Left hindlimb (tissue), 1 donor: ENCODE measurements around the gene DNAI1.
"Not testable (repeated sequence)": the region's sequence is repeated elsewhere in the genome, so short reads cannot be mapped to it uniquely, and the experiment has no call there.

ENCODE experiments used
- DNase-seq: peaks from one replicate; pipeline ENCODE4 v3.0.0-alpha.2; 2018

Gene DNAI1

DNA sequence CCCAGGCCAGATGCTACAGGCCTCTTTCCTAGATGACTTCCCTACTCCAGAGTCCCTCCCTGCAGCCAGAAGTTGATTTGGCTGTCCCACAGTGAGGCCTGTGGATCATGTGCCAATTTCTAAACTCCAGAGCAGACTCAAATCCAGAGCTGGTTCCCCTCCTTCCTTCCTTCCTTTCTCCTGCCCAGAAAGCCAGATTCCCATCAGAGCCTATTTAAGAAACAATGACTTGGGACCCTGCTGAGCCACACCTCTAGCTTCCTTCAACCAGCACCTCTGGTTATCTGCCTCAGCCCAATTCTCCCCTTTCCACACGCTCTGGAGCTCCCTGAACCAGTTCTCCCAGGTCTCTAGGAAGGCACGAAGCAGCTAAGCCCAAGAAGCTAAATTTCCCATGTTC is 7.5 kb upstream of the DNAI1 start:
- DNase-seq = no peak

DNA sequence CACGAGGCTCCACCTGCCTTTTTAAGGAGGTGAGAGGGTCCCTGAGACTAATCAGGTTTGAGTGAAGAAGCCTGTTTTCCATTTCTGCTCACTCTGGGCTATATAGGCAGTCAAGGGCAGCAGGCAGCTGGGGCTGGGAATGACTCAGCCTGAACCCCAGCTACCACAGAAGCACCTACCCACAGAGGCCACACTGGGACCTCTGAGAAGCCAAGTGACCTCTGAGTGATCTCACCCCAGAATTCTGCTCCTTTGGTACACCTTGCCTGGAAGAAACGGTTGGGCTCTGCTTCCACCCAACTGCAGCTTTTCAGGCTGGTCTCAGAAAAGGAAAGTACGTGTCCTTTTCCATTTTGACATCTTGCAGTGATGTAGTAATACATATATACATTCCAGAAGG is 7.1 kb upstream of the DNAI1 start:
- DNase-seq = no peak

DNA sequence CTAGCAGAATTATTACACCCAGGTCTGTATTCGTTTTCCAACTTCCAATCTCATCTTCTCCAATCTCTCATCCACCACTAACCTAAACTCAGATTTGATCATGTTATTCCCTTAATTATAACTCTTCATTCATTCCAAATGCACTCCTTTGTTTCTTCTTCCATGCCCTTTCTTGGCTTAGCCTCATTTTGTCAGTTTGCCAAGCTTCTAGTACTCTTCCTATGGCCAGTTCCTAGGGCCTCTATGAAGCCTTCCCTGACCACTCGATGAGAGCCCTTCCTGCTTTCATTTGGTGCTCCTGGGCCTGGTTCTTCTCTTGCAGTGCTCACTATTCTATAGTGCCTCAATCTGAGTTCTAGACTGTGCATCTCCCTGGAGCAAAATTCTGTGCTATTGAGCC is 6.0 kb upstream of the DNAI1 start:
- no peak for DNase-seq

DNA sequence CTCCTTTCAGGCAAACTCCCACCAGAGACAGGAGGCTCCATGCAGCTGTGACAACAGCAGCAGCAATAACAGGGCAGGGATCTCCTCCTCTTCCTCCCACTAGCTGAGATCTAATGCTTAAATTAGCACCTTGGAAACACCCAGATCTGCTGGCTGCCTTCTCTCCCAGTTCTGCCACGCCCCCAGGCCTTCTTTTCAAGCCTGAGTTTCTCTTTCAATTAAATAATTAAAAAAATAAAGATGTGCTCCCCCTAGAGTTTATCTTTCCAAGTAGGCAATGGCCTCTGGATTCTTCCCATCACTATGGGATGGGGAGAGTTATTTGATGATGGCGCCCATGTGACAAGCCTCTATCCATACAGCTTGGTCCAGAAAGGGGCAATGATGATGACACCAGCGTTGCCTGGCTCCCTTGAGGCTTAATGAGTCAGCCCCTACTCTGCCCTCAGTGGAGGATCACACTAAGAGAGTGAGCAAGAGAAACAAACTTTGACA is 4.0 kb upstream of the DNAI1 start:
- no peak for DNase-seq

DNA sequence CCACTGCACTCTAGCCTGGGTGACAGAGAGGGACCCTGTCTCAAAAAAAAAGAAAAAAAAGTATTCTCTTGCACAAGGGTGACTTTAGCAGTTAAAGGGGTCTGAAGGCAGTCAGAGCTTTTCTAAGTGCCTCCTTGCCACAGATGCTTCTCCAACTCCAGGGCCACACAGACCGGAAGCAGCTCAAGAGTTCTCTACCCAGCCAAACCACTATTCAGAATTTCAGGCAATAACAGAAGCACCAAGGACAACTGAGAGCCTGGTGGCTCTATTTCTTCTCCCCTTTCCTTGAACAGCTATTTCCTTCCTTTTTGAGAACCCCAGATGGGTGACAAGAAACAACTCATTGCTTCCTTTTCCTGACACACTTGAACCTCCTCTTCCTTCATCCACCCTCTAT is 2.5 kb upstream of the DNAI1 start:
- DNase-seq = no peak

DNA sequence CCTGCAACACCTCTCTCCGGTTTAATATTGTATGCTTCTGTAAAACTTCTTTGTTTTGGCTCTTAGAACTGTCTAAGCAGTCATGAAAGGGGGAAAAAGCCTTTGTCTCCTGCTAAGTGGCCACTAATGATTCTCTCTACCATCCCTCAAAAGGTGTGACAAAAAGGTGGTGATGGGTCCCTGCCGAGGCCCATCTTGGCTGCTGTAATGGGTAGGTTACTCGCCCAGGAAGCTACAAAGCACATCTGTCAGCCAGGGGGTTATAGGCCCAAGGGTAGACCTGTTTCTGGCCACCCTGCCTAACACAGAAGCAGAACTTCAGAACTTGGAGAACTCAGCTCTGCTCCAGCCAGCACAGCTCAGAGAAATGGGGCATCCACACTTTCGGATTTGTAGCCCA is 1.9 kb upstream of the DNAI1 start:
- no peak for DNase-seq

DNA sequence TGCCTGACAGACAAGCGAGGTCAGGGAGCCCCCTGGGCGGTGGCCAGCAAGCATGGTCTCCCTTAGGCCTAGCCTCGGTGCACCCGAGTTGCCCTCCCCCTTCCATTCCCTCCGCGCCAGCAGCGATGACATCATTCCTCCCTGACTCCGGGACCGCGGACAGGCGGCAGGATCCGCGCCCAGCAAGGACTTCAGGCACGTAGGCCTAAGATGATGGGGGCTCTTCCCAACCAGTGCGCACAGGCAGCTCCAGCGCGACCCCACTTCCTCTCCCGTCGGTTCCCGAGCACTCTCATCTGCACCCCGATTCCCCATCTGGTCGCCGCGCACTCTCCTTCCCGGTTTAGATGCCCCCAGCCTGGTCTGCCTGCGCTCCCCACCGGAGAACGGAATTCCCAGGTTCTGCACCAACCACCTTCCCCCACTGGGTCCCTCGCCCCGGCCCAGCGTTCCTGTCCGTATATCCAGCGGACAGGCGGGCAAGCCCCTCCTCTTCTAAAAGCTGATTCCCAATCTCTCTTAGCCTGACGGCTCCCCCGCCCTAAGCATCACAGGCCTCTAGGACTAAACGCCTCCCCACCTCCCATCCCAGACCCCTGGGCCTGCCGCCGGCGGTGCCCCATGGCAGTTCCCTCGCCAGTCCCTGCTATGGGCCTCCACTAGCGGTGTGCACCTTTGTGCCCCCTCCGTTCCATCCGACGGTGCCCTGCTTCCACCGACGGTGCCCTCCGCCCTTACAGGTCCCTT is 1.2 kb upstream of the DNAI1 start:
- DNase-seq = peak; percentile 61

DNA sequence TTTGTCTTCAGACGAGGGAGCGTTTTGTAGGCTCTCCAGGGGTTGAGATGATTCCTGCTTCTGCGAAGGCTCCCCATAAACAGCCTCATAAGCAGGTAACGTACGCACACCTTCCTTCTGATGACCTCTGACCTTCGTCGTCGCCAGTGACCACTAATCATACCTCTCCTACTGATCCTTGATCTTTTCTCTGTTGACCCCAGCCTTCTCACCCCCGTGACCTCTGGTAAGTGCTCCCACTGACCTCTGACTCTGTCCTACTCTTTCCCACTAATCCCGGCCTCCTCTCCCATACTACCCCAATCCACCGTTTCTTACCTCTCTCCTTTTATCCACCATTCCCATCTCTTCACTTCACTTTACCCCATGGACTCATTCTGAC is 345 bp downstream of the DNAI1 start:
- no peak for DNase-seq

DNA sequence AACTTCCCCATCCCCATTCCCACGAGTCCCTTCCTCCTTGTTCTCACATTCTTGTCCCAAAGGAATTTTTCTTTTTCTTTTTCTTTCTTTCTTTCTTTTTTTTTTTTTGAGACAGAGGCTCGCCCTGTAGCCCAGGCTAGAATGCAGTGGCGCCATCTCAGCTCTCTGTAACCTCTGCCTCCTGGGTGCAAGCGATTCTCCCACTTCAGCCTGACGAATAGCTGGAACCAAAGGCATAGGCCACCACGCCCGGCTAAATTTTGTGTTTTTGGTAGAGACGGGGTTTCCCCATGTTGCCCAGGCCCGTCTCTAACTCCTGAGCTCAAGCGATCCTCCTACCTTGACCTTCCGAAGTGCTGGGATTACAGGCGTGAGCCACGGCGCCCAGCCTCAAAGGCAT is 751 bp downstream of the DNAI1 start:
- DNase-seq = no peak

DNA sequence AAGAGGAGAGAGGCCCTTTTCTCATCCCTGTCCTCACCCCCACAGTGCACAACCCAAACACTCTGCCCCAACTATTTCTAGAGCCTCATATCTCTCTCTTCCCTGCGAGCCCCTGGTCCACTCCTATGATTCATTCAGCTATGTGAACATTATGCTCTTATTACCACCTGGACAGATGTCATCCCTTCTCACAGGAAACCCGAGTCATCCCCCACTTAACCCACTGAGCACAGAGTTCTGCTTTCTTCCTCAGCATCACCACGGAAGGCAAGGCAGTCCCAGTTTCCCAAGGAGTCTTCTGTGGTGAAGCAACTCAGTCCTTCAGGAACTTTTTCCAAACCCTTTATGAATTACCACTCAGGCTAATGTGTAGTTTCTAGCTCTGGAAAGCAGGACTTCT is 1.3 kb downstream of the DNAI1 start:
- no peak for DNase-seq

DNA sequence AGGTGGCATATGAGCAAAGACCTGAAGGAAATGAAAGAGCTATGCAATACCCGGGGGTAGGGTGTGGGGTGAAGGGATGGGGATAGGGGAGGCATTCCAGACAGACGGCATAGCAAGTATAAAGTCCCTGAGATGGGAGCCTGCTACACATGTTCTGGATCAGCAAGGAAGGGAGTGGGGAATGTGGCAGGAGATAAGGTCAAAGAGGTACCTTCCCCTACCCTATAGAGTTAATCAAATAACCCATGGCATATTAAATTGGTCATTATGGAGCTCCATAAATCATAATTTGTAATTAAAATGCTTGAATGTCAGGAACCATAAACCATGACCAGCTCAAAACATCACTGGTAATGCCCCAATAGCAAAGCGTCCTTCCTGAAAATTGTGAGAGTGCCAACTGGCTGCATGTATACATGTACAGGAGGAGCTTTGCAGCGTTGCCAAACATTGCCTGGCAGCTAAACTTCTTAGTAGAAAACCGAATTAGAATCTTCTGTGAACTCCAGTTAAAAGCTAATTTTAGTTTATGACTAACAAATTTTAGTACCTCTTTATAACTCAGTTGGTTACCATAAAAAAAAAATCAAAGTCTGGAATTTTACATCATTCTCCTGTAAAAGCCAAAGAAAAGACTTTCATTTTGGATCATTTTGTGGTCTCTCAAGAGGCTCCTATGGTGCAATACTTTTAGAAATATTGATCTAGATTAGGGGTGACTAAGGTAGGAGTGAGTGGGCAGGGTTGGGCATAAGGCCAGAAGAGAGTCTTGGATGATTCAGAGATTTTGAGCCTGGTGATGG is 4.7 kb downstream of the DNAI1 start:
- no peak for DNase-seq

DNA sequence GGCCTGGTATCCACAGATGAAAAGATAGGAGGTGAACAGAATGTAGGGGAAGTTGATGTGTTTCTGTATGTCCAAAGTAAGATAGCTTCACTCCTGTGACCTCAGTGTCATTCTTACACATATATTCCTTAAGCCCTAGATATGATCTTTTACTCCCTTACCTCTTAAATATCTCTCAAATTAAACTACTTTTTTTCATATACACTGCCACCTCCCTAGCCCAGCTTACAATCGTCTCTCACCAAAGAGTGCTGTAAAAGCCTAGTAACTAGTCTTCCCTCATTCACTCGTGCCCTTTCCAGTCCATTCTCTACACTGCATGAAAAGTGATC is 5.3 kb downstream of the DNAI1 start:
- no peak for DNase-seq

DNA sequence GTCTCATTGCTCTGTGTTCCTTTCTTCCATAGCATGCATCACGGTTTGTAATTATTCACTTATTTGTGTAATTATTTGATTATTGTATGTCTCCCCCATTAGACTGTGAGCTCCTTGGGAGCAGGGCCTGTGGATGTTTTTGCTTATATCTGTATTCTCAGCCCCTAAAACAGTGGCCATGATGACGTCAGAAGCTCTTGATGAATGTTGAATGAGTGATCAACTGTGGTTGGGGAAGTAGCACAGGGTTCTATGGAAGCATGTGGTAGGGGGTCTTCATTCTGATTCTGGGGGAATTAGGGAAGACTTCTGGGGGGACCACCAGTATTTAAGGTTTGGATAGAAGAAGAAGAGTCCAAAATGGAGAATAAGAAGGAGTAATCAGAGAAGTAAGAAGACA is 6.0 kb downstream of the DNAI1 start:
- DNase-seq = no peak

DNA sequence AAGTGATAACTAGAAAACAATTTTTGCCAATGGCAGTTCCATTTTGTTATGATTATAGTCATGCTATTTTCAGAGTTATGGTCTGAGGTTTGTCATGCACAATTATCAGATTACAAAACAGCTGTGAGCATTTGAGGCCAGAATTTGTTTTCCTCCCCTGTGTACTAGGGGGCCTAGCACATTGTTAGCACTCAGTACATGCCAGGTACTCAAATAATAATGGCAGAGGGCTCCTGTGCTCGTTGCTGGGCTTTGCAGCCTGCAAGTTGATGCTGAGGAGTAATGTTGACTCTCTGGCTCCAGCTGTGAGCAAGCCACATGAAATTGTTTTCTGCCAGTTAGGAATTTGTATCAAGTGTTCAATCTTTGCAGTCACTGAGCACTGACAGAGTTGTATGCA is 6.9 kb downstream of the DNAI1 start:
- no peak for DNase-seq

DNA sequence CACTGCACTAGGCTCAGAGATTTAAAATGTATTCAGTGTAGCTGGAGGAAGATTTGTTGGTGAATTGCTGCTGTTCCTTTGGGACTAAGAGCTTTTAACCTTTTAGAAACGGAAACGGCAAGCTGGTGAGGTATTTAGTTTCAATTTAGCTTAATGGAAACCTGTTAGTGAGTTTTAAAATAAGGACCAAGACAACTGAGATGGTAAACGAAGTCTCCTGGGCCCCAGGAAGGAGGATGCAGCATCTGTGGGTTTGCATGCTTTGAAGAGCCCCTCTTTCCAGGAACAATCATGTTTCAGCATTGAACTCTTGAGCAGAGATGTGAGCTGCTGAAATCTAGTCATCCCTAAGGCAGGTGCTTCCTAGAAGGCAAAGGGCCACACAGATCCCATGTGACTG is 16.5 kb downstream of the DNAI1 start:
- no peak for DNase-seq

DNA sequence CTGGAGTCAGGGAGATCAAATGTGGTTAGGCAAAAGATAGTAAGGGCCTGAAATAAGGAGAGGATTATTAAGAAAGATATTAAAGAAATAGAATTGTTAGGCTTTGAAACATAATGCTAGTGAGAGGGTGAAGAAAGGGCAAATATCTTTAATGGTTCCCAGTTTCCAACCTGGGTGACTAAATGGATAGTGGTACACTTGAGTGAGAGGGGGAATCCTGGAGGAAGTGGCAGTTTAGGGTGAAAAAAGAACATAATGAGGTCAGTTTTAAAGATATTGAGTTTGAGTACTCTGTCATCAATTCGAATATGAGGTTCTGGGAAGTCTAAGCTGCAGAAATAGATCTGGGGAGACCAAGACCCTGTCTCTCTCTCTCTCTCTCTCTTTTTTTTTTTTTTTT is 18.9 kb downstream of the DNAI1 start:
- no peak for DNase-seq

DNA sequence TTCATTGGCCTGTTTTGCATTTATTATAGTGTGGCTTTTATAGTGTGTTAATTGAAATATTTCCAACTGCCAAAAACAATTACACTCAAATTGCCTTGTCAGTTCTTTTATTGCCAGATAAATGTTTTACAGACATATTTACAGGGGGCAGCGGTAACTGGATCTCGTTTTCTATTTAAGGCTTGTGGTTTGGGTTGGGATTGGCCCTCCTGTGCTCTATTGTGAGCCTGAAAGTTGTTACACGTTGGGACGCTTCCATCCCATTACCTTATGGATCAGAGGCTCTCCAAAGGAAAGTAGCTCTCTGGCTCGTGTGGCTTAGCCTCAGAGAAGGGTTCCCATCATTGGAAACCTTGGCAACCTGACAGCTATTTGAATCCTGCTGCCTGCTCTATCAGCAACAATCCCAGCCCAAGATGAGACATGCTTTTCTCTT is 20.8 kb downstream of the DNAI1 start:
- DNase-seq = no peak

DNA sequence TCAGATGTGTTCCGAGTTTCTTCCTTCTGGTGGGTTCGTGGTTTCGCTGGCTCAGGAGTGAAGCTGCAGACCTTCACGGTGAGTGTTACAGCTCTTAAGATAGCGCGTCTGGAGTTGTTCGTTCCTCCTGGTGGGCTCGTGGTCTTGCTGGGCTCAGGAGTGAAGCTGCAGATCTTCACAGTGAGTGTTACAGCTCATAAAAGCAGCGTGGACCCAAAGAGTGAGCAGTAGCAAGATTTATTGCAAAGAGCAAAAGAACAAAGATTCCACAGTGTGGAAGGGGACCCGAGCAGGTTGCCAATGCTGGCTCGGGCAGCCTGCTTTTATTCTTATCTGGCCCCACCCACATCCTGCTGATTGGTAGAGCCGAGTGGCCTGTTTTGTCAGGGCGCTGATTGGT is 23.0 kb downstream of the DNAI1 start:
- DNase-seq = not testable (repeated sequence)

DNA sequence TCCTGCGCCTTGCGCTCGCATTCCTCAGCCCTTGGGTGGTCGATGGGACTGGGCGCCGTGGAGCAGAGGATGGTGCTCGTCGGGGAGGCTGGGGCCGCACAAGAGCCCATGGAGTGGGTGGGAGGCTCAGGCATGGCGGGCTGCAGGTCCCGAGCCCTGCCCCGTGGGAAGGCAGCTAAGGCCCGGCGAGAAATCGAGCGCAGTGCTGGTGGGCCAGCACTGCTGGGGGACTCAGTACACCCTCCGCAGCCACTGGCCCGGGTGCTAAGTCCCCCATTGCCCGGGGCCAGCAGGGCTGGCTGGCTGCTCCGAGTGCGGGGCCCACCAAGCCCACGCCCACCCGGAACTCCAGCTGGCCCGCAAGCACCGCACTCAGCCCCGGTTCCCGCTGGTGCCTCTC is 24.1 kb downstream of the DNAI1 start:
- not testable (repeated sequence) for DNase-seq

DNA sequence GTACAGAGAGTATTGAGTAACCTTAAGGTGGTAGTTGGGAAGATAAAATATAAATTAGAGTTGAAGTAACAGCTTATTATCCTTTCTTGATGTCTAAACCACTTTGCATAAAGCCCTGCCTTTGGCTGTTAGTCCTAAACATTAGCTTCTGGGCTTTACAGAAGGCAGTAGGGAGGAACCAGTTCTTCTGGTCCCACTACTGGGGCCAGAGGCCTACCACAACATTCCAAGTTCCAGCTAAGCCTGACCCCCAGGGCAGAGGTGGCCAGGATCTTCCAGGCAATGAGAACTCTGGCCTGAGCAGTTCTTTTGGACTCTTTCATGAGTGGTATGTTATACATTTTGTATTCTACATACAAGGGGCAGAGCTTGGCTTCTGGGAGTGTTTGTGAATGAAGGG is 26.1 kb downstream of the DNAI1 start:
- no peak for DNase-seq

DNA sequence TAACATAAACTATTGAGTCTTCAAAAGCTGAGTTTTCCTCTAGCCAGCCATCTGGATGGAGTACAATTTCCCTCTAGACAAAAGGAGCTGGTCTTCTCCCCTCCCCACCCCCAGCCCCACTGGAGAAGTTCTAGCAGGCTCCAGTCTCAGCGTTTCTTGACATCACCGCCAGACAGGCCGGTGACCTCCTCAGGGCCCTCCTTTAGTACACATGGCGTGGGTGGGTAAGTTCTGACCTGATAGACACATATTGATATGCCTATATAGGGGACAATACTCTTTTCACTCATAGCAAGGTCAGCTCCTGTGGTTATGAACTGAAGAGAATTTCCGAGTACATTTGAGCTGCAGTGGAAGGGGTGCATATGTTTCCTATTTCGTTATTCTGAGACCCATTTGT is 27.2 kb downstream of the DNAI1 start:
- no peak for DNase-seq

DNA sequence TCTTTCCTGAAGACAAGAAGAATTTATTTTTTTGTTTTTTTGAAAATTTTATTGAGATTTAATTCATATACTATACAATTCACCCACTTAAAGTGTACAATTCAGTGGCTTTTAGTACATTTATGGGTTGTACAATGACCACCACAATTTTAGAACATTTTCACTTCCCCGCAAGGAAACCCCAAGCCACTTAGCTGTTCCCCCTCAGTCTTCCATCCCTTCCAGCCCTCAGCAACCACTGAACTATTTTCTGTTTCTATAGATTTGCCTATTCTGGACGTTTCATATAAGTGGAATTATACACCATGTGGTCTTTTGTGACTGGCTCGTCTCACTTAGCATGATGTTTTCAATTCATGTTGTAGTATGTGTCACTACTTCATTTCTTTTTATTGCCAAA is 28.0 kb downstream of the DNAI1 start:
- DNase-seq = no peak

DNA sequence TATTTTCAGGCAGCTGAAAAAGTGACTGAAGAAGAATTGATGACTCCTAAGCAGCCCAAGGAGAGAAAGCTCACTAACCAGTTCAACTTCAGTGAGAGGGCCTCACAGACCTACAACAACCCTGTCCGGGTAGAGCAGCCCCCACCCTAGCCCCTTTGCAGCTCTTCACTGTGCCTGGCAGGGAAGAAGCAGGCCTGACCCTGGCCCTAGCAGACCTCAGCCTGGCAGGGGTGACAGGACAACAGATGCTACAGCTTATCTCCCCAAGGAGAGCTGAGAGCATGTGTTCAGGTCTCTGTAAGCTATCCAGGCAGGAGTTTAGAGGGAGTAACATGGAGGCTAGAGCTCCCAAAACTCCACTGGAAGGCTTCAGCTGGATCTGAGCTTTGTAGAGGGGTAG is 31.8 kb downstream of the DNAI1 start:
- no peak for DNase-seq

DNA sequence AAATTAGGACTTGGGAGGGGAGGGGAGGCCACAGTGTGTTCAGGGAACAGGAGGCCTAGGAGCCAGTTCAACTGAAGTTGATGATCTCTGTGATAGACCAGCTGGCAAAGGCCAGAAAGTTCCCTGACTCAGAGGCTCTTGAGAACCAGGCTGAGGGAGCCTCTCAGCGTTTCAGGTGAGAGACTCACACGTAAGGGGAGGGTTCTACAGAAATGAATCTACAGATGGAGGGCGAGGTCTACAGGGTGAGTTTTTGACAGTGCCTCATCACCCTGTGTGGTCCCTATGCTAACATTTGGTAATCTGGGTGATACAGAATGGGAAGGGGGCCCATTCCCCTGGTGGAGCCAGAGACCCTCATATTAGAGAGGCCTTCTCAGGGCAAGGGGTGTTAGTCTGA is 32.2 kb downstream of the DNAI1 start:
- DNase-seq = no peak

DNA sequence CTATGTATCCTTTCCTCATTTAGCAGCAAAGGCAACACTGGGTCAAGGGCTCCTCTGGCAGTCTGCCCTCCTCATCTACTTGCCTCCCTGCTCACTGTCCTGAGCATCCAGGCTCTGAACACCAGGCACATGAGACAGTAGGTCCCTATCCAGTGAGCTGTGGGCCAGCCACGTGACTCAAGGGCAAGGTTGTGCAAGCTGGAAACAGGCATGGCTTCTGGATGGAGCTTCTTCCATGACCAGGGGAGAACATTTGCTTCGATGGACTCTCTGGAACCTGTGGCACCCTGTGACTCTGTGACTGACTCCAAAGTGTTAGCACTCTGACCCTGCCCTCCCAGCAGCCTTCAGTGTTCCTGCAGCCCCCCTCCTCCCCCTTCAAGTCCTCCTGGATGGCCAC is 33.0 kb downstream of the DNAI1 start:
- no peak for DNase-seq
